ENCODE measurements around the gene ZNF652. TPM values are rescaled to one million over a fixed set of nuclear protein-coding genes. Genes with fewer than 3 reads are reported as not detected.

Gene ZNF652
- total and polyA plus RNA-seq, 2 of the 4 experiments (the other 2 are of a cell fraction): 3.6 to 8.8 TPM

- in situ Hi-C loops (cut with MboI; ENCODE audit: low sequenced_read_pairs) (no loop called here), dilution Hi-C loops (cut with HindIII; ENCODE audit: low sequenced_read_pairs, unreplicated experiment) (no loop called here), intact Hi-C loops (cut with micrococcal nuclease) (no loop called here)
- H4K8ac ChIP-seq (ENCODE audit: low read depth in 2 of 2, low read length in 2 of 2): no peak overlapping the region
- H2AK9ac ChIP-seq (replicated peaks; ENCODE audit: low read depth, low read length, poor library complexity): no peak overlapping the region
- H3K27me3 ChIP-seq (ENCODE audit: control insufficient read depth, insufficient read depth, low read length): no peaks in the 10 kb centered on the region
- H3K4me1 ChIP-seq (ENCODE audit: control insufficient read depth, insufficient read depth, low read length): no peaks in the 10 kb centered on the region
- no peaks in the 10 kb centered on the region for H3K9me1 ChIP-seq (ENCODE audit: insufficient read depth, low read length)
- TF ChIP-seq MAFK (IDR thresholded peaks at IDR 0.05; ENCODE audit: low read depth, low read length): no peak
- TF ChIP-seq RAD21 (IDR thresholded peaks at IDR 0.05; ENCODE audit: low read length): no peak
- no peak for TF ChIP-seq MAZ (IDR thresholded peaks at IDR 0.05; ENCODE audit: borderline replicate concordance, low read depth, low read length)
- no peak overlapping the region for H3K9ac ChIP-seq (ENCODE audit: low read depth, low read length)
- H2AFZ ChIP-seq (replicated peaks; ENCODE audit: low read length, poor library complexity): no peak overlapping the region
- H3K4me2 ChIP-seq (ENCODE audit: low read depth, low read length): no peak overlapping the region
- no peak for DNase-seq
- no peaks in the 10 kb centered on the region for H3K79me1 ChIP-seq (ENCODE audit: low read depth in 1 of 2, low read length in 2 of 2)
- no peak overlapping the region for H3K27ac ChIP-seq (ENCODE audit: insufficient read depth, low read length)
- H2BK120ac ChIP-seq (ENCODE audit: low read depth, low read length): no peak overlapping the region
- H4K5ac ChIP-seq (ENCODE audit: low read depth, low read length): no peak overlapping the region
- POLR2A ChIA-PET (ENCODE audit: unreplicated experiment): no interaction called here
- H3K18ac ChIP-seq (ENCODE audit: low read depth, low read length): no peak overlapping the region
- H3K4ac ChIP-seq (ENCODE audit: low read depth, low read length): no peak overlapping the region
- no CpG with 5 or more reads among the region's 6 CpGs for WGBS, 2 experiments (ENCODE audit: extremely low coverage in 2 of 2, insufficient read length in 1 of 2)
- H3K56ac ChIP-seq (ENCODE audit: extremely low read depth, insufficient read depth, low read length): no peak overlapping the region
- CTCF ChIA-PET: no interaction called here
- no peak overlapping the region for H2BK5ac ChIP-seq (ENCODE audit: low read depth, low read length, poor library complexity, severe bottlenecking)
- peaks cover 3% of the 10 kb centered on the region; the same call in 1 of the 2 replicates for H3K9me3 ChIP-seq (ENCODE audit: control insufficient read depth, insufficient read depth, low read length)
- no peak overlapping the region for H3K23ac ChIP-seq (ENCODE audit: low read depth, low read length)
- H3K4me3 ChIP-seq (ENCODE audit: insufficient read depth, low read depth, low read length): no peak overlapping the region
- H4K91ac ChIP-seq (ENCODE audit: insufficient read depth, low read depth, low read length): no peak overlapping the region
- no peak overlapping the region for H2BK15ac ChIP-seq (ENCODE audit: low read depth, low read length)
- no peak overlapping the region for H2AK5ac ChIP-seq (ENCODE audit: low read depth, low read length)
- peaks cover 7% of the 10 kb centered on the region for H3K36me3 ChIP-seq (ENCODE audit: control insufficient read depth, insufficient read depth, low read length)
- BruUV-seq (replicated peaks): no TSS peak
- no peak overlapping the region for H3K14ac ChIP-seq (replicated peaks; ENCODE audit: low read depth, low read length)
- H2BK20ac ChIP-seq (ENCODE audit: low read depth, low read length): no peak overlapping the region
- ATAC-seq (ENCODE audit: low read depth): no peak
- no peaks in the 10 kb centered on the region for H4K20me1 ChIP-seq (ENCODE audit: insufficient read depth, low read length)
Measured at GRCh38 chr17:49285716-49286115, 76.3 kb downstream of the ZNF652 start.

Data from IMR-90 (cell line).